Uterus (tissue), 4 donors: ENCODE measurements around the gene ZNF776. TPM values are rescaled to one million over a fixed set of nuclear protein-coding genes. Genes with fewer than 3 reads are reported as not detected.

Source experiments
- DNase-seq, 2 donors: peaks; one replicate each; pipeline ENCODE4 v3.0.0-alpha.2; 2019 to 2020
- H3K27ac ChIP-seq, 2 donors: fragments of 200-600 bp; sonication (generic); 1 replicate in 1 of 2; 2 replicates in 1 of 2; pipeline ENCODE4 v1.5.1; 2016 to 2018
- H3K27me3 ChIP-seq, 2 donors: fragments of 200-600 bp; sonication (generic); one replicate each; pipeline ENCODE4 v1.5.1; 2018 to 2019; ENCODE audit warnings: control low read depth in 1 of 2
- H3K36me3 ChIP-seq, 2 donors: fragments of 200-600 bp; sonication (generic); one replicate each; pipeline ENCODE4 v1.5.1; 2019; ENCODE audit warnings: control low read depth in 1 of 2
- H3K4me1 ChIP-seq, 2 donors: fragments of 200-600 bp; sonication (generic); one replicate each; pipeline ENCODE4 v1.5.1; 2018 to 2019; ENCODE audit warnings: control low read depth in 1 of 2
- H3K4me3 ChIP-seq, 2 donors: fragments of 200-600 bp; sonication (generic); 1 replicate in 1 of 2; 2 replicates in 1 of 2; pipeline ENCODE4 v1.5.1; 2018 to 2019; ENCODE audit warnings: mild to moderate bottlenecking in 1 of 2
- H3K9me3 ChIP-seq, 2 donors: fragments of 200-600 bp; sonication (generic); one replicate each; pipeline ENCODE4 v1.5.1; 2019; ENCODE audit warnings: control low read depth in 1 of 2
- POLR2A ChIP-seq, 2 donors: fragments of 450-650 bp; IDR thresholded peaks; one replicate each; pipeline ENCODE4 v1.6.1; 2016; ENCODE audit warnings: antibody characterized with exemption in 2 of 2, mild to moderate bottlenecking in 1 of 2, moderate library complexity in 1 of 2
- intact Hi-C: fragments of 100-400 bp; cut with DNase I; formaldehyde crosslinking; loops from one replicate; pipeline ENCODE4 v1.15.1; 2023; ENCODE audit warnings: low total_unique reads
- total RNA-seq, 4 donors: library from RNA; depleted of rRNA in 3 of 4; stranded (reverse); fragments of >200 nt in 3 of 4; gene quantifications; one replicate each; pipeline versions ENCODE4 v1.1.0 to v1.2.4, GENCODE V29; 2014 to 2023
- TF ChIP-seq, protein P1 (sequence below), 4 experiments: fragments of 200-600 bp in 2 of 4; fragments of 450-650 bp in 2 of 4; sonication (generic) in 2 of 4; IDR thresholded peaks; one replicate each; pipeline ENCODE4 v1.5.1; 2016 to 2019; ENCODE audit warnings: antibody characterized with exemption in 4 of 4, mild to moderate bottlenecking in 2 of 4, moderate library complexity in 1 of 4
- donor health status: DM: yes; HTN: yes; CAD: no.

Gene ZNF776
- total RNA-seq, 4 donors from 2014 or later = 0.29 to 34.4 (median 17.9) TPM

GRCh38 chr19:57709616-57710015 lies 37.0 kb upstream of the ZNF776 start:
- Histone ChIP-seq H3K4me3 (no peak overlapping the region), H3K9me3 (peaks cover 0 to 92% of the 10 kb centered on the region in 2 donors), H3K36me3 (no peaks in the 10 kb centered on the region), H3K27me3 (no peaks in the 10 kb centered on the region), H3K27ac (no peak overlapping the region), H3K4me1 (no peaks in the 10 kb centered on the region)
- no peak for DNase-seq
- intact Hi-C loops = no loop called here
- no peak for TF ChIP-seq POLR2A (IDR thresholded peaks at IDR 0.05)
- TF ChIP-seq, protein P1, sequence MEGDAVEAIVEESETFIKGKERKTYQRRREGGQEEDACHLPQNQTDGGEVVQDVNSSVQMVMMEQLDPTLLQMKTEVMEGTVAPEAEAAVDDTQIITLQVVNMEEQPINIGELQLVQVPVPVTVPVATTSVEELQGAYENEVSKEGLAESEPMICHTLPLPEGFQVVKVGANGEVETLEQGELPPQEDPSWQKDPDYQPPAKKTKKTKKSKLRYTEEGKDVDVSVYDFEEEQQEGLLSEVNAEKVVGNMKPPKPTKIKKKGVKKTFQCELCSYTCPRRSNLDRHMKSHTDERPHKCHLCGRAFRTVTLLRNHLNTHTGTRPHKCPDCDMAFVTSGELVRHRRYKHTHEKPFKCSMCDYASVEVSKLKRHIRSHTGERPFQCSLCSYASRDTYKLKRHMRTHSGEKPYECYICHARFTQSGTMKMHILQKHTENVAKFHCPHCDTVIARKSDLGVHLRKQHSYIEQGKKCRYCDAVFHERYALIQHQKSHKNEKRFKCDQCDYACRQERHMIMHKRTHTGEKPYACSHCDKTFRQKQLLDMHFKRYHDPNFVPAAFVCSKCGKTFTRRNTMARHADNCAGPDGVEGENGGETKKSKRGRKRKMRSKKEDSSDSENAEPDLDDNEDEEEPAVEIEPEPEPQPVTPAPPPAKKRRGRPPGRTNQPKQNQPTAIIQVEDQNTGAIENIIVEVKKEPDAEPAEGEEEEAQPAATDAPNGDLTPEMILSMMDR (IDR thresholded peaks at IDR 0.05) = no peak

DNA sequence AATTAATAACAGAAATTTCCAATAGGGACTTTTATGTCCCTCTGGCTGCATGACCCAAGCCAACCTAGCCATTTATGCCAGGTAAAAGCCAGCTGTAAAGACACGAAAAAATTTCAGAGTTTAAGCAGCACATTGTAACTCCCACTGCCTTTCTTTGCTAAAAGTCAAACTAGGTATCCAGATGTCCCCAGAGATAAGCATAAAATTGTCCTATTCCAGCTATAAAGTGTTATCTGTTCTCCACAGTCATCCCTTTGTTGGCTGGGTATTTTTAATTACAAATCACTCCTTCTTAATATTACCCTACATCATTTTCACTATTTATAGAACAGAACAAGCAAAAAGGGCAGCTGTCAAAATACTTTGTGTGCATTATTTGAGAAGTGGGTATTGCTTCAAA lies 34.4 kb upstream of the ZNF776 start:
- Histone ChIP-seq H3K4me3 (no peak overlapping the region), H3K36me3 (no peaks in the 10 kb centered on the region), H3K27ac (no peak overlapping the region), H3K27me3 (no peaks in the 10 kb centered on the region), H3K4me1 (no peaks in the 10 kb centered on the region), H3K9me3 (peaks cover 0 to 85% of the 10 kb centered on the region in 2 donors)
- intact Hi-C loops = no loop called here
- no peak for DNase-seq
- TF ChIP-seq, protein P1 (IDR thresholded peaks at IDR 0.05) = no peak
- TF ChIP-seq POLR2A (IDR thresholded peaks at IDR 0.05) = no peak

GRCh38 chr19:57719424-57719823 lies 27.2 kb upstream of the ZNF776 start:
- Histone ChIP-seq H3K4me3 (no peak overlapping the region), H3K36me3 (no peaks in the 10 kb centered on the region), H3K27me3 (no peaks in the 10 kb centered on the region), H3K4me1 (no peaks in the 10 kb centered on the region), H3K27ac (no peak overlapping the region), H3K9me3 (peaks cover 0 to 83% of the 10 kb centered on the region in 2 donors)
- no peak for TF ChIP-seq POLR2A (IDR thresholded peaks at IDR 0.05)
- TF ChIP-seq, protein P1 (IDR thresholded peaks at IDR 0.05) = no peak
- no peak for DNase-seq
- intact Hi-C loops = no loop called here

GRCh38 chr19:57719901-57720519 lies 26.6 kb upstream of the ZNF776 start:
- intact Hi-C loops = no loop called here
- no peaks in the 10 kb centered on the region for H3K4me1 ChIP-seq
- no peak overlapping the region for H3K4me3 ChIP-seq
- peaks cover 0 to 80% of the 10 kb centered on the region in 2 donors for H3K9me3 ChIP-seq
- no peaks in the 10 kb centered on the region for H3K27me3 ChIP-seq
- DNase-seq = no peak
- TF ChIP-seq, protein P1 (IDR thresholded peaks at IDR 0.05) = no peak
- no peak for TF ChIP-seq POLR2A (IDR thresholded peaks at IDR 0.05)
- H3K36me3 ChIP-seq = no peaks in the 10 kb centered on the region
- no peak overlapping the region for H3K27ac ChIP-seq

- Histone ChIP-seq H3K27ac (no peak overlapping the region), H3K36me3 (no peaks in the 10 kb centered on the region), H3K4me3 (no peak overlapping the region), H3K4me1 (no peaks in the 10 kb centered on the region), H3K27me3 (no peaks in the 10 kb centered on the region), H3K9me3 (peaks cover 0 to 87% of the 10 kb centered on the region in 2 donors)
- intact Hi-C loops = no loop called here
- TF ChIP-seq, protein P1 (IDR thresholded peaks at IDR 0.05) = no peak
- TF ChIP-seq POLR2A (IDR thresholded peaks at IDR 0.05) = no peak
- no peak for DNase-seq
Observed at GRCh38 chr19:57720878-57721277, 25.7 kb upstream of the ZNF776 start.
